Measurements from ENCODE around the gene GNAS-AS1.
"Not testable (repeated sequence)": the region's sequence is repeated elsewhere in the genome, so short reads cannot be mapped to it uniquely, and the experiment has no call there.

- not testable (repeated sequence) for TF ChIP-seq POLR2AphosphoS5 (IDR thresholded peaks at IDR 0.05; ENCODE audit: low read depth); REST (IDR thresholded peaks at IDR 0.05; ENCODE audit: insufficient replicate concordance, low read depth)
- TF ChIP-seq, protein P1, sequence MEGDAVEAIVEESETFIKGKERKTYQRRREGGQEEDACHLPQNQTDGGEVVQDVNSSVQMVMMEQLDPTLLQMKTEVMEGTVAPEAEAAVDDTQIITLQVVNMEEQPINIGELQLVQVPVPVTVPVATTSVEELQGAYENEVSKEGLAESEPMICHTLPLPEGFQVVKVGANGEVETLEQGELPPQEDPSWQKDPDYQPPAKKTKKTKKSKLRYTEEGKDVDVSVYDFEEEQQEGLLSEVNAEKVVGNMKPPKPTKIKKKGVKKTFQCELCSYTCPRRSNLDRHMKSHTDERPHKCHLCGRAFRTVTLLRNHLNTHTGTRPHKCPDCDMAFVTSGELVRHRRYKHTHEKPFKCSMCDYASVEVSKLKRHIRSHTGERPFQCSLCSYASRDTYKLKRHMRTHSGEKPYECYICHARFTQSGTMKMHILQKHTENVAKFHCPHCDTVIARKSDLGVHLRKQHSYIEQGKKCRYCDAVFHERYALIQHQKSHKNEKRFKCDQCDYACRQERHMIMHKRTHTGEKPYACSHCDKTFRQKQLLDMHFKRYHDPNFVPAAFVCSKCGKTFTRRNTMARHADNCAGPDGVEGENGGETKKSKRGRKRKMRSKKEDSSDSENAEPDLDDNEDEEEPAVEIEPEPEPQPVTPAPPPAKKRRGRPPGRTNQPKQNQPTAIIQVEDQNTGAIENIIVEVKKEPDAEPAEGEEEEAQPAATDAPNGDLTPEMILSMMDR (IDR thresholded peaks at IDR 0.05; ENCODE audit: insufficient read depth, low read length), result not testable (repeated sequence)
Observed at GRCh38 chr20:58828804-58829203, 21.9 kb downstream of the GNAS-AS1 start.
